Measurements from ENCODE around the gene ITFG1.

Gene ITFG1

GRCh38 chr16:47386201-47386718 lies 74.6 kb downstream of the ITFG1 start:
- DNase-seq (ENCODE audit: insufficient read length, low spot score): no peak
- FAIRE-seq: no peak
- no peak for TF ChIP-seq CTCF (IDR thresholded peaks at IDR 0.05; ENCODE audit: insufficient read depth, missing control alignments)

- FAIRE-seq: no peak
- no peak for DNase-seq (ENCODE audit: insufficient read length, low spot score)
Measured at GRCh38 chr16:47382362-47382761, 78.5 kb downstream of the ITFG1 start.

GRCh38 chr16:47377154-47377553 lies 83.7 kb downstream of the ITFG1 start:
- no peak for TF ChIP-seq CTCF (IDR thresholded peaks at IDR 0.05; ENCODE audit: insufficient read depth, missing control alignments)

More at GRCh38 chr16:47382362-47382761, 78.5 kb downstream of the ITFG1 start:
- TF ChIP-seq CTCF (IDR thresholded peaks at IDR 0.05; ENCODE audit: insufficient read depth, missing control alignments): no peak

GRCh38 chr16:47375423-47375822 lies 85.4 kb downstream of the ITFG1 start:
- TF ChIP-seq CTCF (IDR thresholded peaks at IDR 0.05; ENCODE audit: insufficient read depth, missing control alignments): no peak
- DNase-seq (ENCODE audit: insufficient read length, low spot score): no peak
- FAIRE-seq: no peak

More at GRCh38 chr16:47377154-47377553, 83.7 kb downstream of the ITFG1 start:
- FAIRE-seq (no peak), DNase-seq (ENCODE audit: insufficient read length, low spot score) (no peak)

GRCh38 chr16:47374629-47375028 lies 86.2 kb downstream of the ITFG1 start:
- FAIRE-seq (no peak), DNase-seq (ENCODE audit: insufficient read length, low spot score) (no peak)
- TF ChIP-seq CTCF (IDR thresholded peaks at IDR 0.05; ENCODE audit: insufficient read depth, missing control alignments): no peak

GRCh38 chr16:47371271-47372014 lies 89.4 kb downstream of the ITFG1 start:
- TF ChIP-seq CTCF (IDR thresholded peaks at IDR 0.05; ENCODE audit: insufficient read depth, missing control alignments): no peak
- FAIRE-seq: no peak

GRCh38 chr16:47370536-47370935 lies 90.3 kb downstream of the ITFG1 start:
- no peak for FAIRE-seq
- no peak for TF ChIP-seq CTCF (IDR thresholded peaks at IDR 0.05; ENCODE audit: insufficient read depth, missing control alignments)
- DNase-seq (ENCODE audit: insufficient read length, low spot score): no peak

More at GRCh38 chr16:47371271-47372014, 89.4 kb downstream of the ITFG1 start:
- DNase-seq (ENCODE audit: insufficient read length, low spot score): no peak

Measured in D721Med (cell line).